ENCODE measurements around the gene PALD1.
"Not testable (repeated sequence)": the region's sequence is repeated elsewhere in the genome, so short reads cannot be mapped to it uniquely, and the experiment has no call there.

PALD1 gene

DNA sequence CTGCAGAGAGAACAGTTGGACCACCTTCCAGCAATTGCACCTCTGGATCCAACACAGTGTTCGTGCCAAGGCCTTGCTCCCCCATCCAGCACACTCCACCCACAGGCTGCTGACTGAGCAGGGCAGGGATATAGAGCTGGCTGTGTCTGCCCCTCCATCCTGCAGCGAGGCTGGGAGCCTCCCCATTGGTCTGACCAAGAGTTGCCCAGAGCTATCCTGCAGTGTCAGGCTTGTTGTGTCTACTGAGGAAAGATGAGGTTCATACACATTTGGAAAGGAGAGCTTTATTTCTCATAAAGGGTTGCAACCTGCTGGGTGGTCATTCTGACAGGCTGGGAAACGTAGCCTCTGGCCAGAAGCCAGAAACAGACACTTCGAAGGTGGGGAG is 96.9 kb downstream of the PALD1 start:
- DNase-seq (ENCODE audit: extremely low spot score) = no peak
- TF ChIP-seq LEF1 (IDR thresholded peaks at IDR 0.05; ENCODE audit: borderline replicate concordance) (no peak), NFRKB (IDR thresholded peaks at IDR 0.05) (no peak), L3MBTL2 (conservative IDR thresholded peaks at IDR 0.05) (no peak), SUZ12 (IDR thresholded peaks at IDR 0.05) (no peak), FOXM1 (IDR thresholded peaks at IDR 0.05; ENCODE audit: borderline replicate concordance) (no peak), PKNOX1 (IDR thresholded peaks at IDR 0.05) (no peak), CTBP1 (IDR thresholded peaks at IDR 0.05; ENCODE audit: borderline replicate concordance) (no peak), FOXA1 (IDR thresholded peaks at IDR 0.05) (no peak)
- ChIA-PET CTCF (interaction anchor here (1.9 kb wide), 1 partner anchor 16 kb away, joined by 5 read pairs; no protein-coding TSS in a partner anchor), POLR2A (no interaction called here)

- no peak for DNase-seq (ENCODE audit: extremely low spot score)
- TF ChIP-seq LEF1 (IDR thresholded peaks at IDR 0.05; ENCODE audit: borderline replicate concordance) = no peak
- TF ChIP-seq ZNF384 (IDR thresholded peaks at IDR 0.05) = peak; percentile 75
- POLR2A ChIA-PET = no interaction called here
- CTCF ChIA-PET = interaction anchor here (1.9 kb wide), 1 partner anchor 17 kb away, joined by 5 read pairs; no protein-coding TSS in a partner anchor
These were observed 97.6 kb downstream of the PALD1 start for GRCh38 chr10:70575874-70576802.

- TF ChIP-seq L3MBTL2 (conservative IDR thresholded peaks at IDR 0.05) (no peak), BHLHE40 (IDR thresholded peaks at IDR 0.05; ENCODE audit: borderline replicate concordance) (no peak), SUZ12 (IDR thresholded peaks at IDR 0.05) (no peak), FOXK2 (IDR thresholded peaks at IDR 0.05) (no peak), HDGF (IDR thresholded peaks at IDR 0.05; ENCODE audit: borderline replicate concordance) (no peak), ZNF384 (IDR thresholded peaks at IDR 0.05) (no peak)
- ChIA-PET CTCF (interaction anchor here (1.9 kb wide), 1 partner anchor 18 kb away, joined by 5 read pairs; no protein-coding TSS in a partner anchor), POLR2A (no interaction called here)
These were observed 98.4 kb downstream of the PALD1 start for GRCh38 chr10:70576803-70577517.

DNA sequence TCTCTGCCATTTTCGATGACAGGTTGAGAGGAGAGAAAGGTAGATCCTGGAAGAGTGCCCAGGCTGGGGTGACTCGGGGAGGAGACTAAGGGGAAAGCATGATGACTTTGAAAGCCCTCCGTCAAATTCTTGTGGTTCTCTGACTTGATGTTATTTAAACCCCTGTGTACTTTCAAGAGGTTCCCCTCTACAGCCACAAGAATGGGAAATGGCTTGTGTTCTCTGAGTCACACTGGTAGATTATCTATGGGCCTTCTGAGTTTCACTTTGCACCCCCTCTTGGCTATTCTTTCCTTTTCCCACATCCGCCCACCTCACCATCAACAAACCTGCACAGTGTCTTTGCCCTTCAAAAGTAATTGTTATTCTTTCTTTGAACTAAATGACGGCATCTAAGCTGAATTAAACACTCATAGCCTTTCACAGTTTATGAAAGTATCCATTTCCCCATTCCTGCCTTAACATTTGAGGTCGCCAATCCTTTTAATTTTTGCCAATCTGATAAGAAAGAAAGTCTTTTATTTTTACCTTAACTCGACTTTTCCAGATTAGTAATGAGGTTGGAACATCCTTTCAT is 99.9 kb downstream of the PALD1 start:
- ChIA-PET POLR2A (no interaction called here), CTCF (no interaction called here)
- no peak for DNase-seq (ENCODE audit: extremely low spot score)
- TF ChIP-seq BHLHE40 (IDR thresholded peaks at IDR 0.05; ENCODE audit: borderline replicate concordance) (no peak), LEF1 (IDR thresholded peaks at IDR 0.05; ENCODE audit: borderline replicate concordance) (no peak), HDGF (IDR thresholded peaks at IDR 0.05; ENCODE audit: borderline replicate concordance) (no peak), FOXK2 (IDR thresholded peaks at IDR 0.05) (no peak), ZNF384 (IDR thresholded peaks at IDR 0.05) (no peak), L3MBTL2 (conservative IDR thresholded peaks at IDR 0.05) (no peak)

More at GRCh38 chr10:70576803-70577517, 98.4 kb downstream of the PALD1 start:
- DNase-seq (ENCODE audit: extremely low spot score) = no peak

GRCh38 chr10:70579234-70580002 is 100.9 kb downstream of the PALD1 start:
- ChIA-PET CTCF (no interaction called here), POLR2A (no interaction called here)
- DNase-seq (ENCODE audit: extremely low spot score) = no peak
- TF ChIP-seq TARDBP (IDR thresholded peaks at IDR 0.05) = no peak
- TF ChIP-seq LEF1 (IDR thresholded peaks at IDR 0.05; ENCODE audit: borderline replicate concordance) = no peak
- no peak for TF ChIP-seq FOXM1 (IDR thresholded peaks at IDR 0.05; ENCODE audit: borderline replicate concordance)
- no peak for TF ChIP-seq FOXK2 (IDR thresholded peaks at IDR 0.05)
- TF ChIP-seq ZNF384 (IDR thresholded peaks at IDR 0.05) = no peak
- TF ChIP-seq SUZ12 (IDR thresholded peaks at IDR 0.05) = no peak
- no peak for TF ChIP-seq PKNOX1 (IDR thresholded peaks at IDR 0.05)
- no peak for TF ChIP-seq BHLHE40 (IDR thresholded peaks at IDR 0.05; ENCODE audit: borderline replicate concordance)
- no peak for TF ChIP-seq NFRKB (IDR thresholded peaks at IDR 0.05)

- DNase-seq (ENCODE audit: extremely low spot score); CTCF ChIA-PET; POLR2A ChIA-PET: not testable (repeated sequence)
These were observed 102.6 kb downstream of the PALD1 start for GRCh38 chr10:70581176-70581575.

Measured in HEK293T (cell line).